ENCODE data around the gene APOL5. TPM values are rescaled to one million over a fixed set of nuclear protein-coding genes. Genes with fewer than 3 reads are reported as not detected.

Gene APOL5
- total RNA-seq, 1 experiment from 2014 or later: not detected

- no peaks in the 10 kb centered on the region for H3K9me2 ChIP-seq (replicated peaks; ENCODE audit: low read length)
- intact Hi-C loops (cut with micrococcal nuclease): no loop called here
- no peaks in the 10 kb centered on the region for H3K4me1 ChIP-seq (ENCODE audit: insufficient read depth, low read length)
- ChIA-PET POLR2A (ENCODE audit: unreplicated experiment) (no interaction called here), CTCF (no interaction called here)
- no peak for ATAC-seq
- no peak overlapping the region for H3K27ac ChIP-seq (ENCODE audit: low read length)
- H2AFZ ChIP-seq (ENCODE audit: low read length): no peak overlapping the region
- BruUV-seq (replicated peaks): no TSS peak
- H4K20me1 ChIP-seq (ENCODE audit: low read length): no peaks in the 10 kb centered on the region
- no peak overlapping the region for H3K9ac ChIP-seq (ENCODE audit: low read length)
- H3F3A ChIP-seq (ENCODE audit: low read length, unreplicated experiment): no peaks in the 10 kb centered on the region
- no peaks in the 10 kb centered on the region for H3K27me3 ChIP-seq (ENCODE audit: low read length)
- no peak overlapping the region for H3K4me3 ChIP-seq (ENCODE audit: low read length)
- no peak overlapping the region for H3K4me2 ChIP-seq (ENCODE audit: low read length)
- DNase-seq: no peak
- no peak for TF ChIP-seq EZH2 (IDR thresholded peaks at IDR 0.05; ENCODE audit: low read length, unreplicated experiment)
- no peak for TF ChIP-seq EZH2phosphoT487 (IDR thresholded peaks at IDR 0.05; ENCODE audit: borderline replicate concordance, low read length)
- TF ChIP-seq, protein P1, sequence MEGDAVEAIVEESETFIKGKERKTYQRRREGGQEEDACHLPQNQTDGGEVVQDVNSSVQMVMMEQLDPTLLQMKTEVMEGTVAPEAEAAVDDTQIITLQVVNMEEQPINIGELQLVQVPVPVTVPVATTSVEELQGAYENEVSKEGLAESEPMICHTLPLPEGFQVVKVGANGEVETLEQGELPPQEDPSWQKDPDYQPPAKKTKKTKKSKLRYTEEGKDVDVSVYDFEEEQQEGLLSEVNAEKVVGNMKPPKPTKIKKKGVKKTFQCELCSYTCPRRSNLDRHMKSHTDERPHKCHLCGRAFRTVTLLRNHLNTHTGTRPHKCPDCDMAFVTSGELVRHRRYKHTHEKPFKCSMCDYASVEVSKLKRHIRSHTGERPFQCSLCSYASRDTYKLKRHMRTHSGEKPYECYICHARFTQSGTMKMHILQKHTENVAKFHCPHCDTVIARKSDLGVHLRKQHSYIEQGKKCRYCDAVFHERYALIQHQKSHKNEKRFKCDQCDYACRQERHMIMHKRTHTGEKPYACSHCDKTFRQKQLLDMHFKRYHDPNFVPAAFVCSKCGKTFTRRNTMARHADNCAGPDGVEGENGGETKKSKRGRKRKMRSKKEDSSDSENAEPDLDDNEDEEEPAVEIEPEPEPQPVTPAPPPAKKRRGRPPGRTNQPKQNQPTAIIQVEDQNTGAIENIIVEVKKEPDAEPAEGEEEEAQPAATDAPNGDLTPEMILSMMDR (conservative IDR thresholded peaks at IDR 0.05; ENCODE audit: low read depth, low read length): no peak
- no peaks in the 10 kb centered on the region for H3K79me2 ChIP-seq (ENCODE audit: low read length)
- H3K36me3 ChIP-seq (ENCODE audit: low read depth, low read length): no peaks in the 10 kb centered on the region
- H3K9me3 ChIP-seq (ENCODE audit: low read length): no peaks in the 10 kb centered on the region
Observed at GRCh38 chr22:35732116-35732515, 14.4 kb downstream of the APOL5 start.

DNA sequence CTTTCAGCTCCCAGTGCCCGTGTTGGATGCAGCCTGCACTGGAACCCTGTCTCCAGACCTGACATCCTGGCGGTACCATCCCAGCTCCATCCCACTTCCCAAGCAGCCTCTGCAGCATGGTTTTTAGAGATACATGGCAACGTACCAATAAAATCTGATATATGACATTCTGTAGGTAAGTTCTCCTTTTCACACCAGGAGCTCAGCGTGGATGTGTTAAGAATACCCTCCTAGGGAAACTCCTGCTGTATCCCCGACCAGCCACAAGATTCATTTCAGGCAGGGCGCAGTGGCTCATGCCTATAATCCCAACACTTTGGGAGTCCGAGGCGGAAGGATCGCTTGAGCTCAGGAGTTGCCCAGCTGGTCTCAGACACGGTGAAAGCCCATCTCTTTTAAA lies 15.4 kb downstream of the APOL5 start:
- no peak overlapping the region for H3K4me3 ChIP-seq (ENCODE audit: low read length)
- H4K20me1 ChIP-seq (ENCODE audit: low read length): no peaks in the 10 kb centered on the region
- no peaks in the 10 kb centered on the region for H3K79me2 ChIP-seq (ENCODE audit: low read length)
- H3K9me2 ChIP-seq (replicated peaks; ENCODE audit: low read length): no peaks in the 10 kb centered on the region
- CTCF ChIA-PET: interaction anchor here (0.6 kb wide), 1 partner anchor 148 kb away, joined by 6 read pairs; no protein-coding TSS in a partner anchor
- H3K4me2 ChIP-seq (ENCODE audit: low read length): no peak overlapping the region
- ATAC-seq (no peak), DNase-seq (no peak)
- no peak overlapping the region for H3K9ac ChIP-seq (ENCODE audit: low read length)
- H3K27ac ChIP-seq (ENCODE audit: low read length): no peak overlapping the region
- intact Hi-C loops (cut with micrococcal nuclease): no loop called here
- H3K4me1 ChIP-seq (ENCODE audit: insufficient read depth, low read length): no peaks in the 10 kb centered on the region
- TF ChIP-seq EZH2phosphoT487 (IDR thresholded peaks at IDR 0.05; ENCODE audit: borderline replicate concordance, low read length): no peak
- no peak for TF ChIP-seq EZH2 (IDR thresholded peaks at IDR 0.05; ENCODE audit: low read length, unreplicated experiment)
- TF ChIP-seq, protein P1 (conservative IDR thresholded peaks at IDR 0.05; ENCODE audit: low read depth, low read length): no peak
- POLR2A ChIA-PET (ENCODE audit: unreplicated experiment): no interaction called here
- H3F3A ChIP-seq (ENCODE audit: low read length, unreplicated experiment): no peaks in the 10 kb centered on the region
- H3K27me3 ChIP-seq (ENCODE audit: low read length): no peaks in the 10 kb centered on the region
- no peaks in the 10 kb centered on the region for H3K9me3 ChIP-seq (ENCODE audit: low read length)
- no peaks in the 10 kb centered on the region for H3K36me3 ChIP-seq (ENCODE audit: low read depth, low read length)
- no peak overlapping the region for H2AFZ ChIP-seq (ENCODE audit: low read length)
- no TSS peak for BruUV-seq (replicated peaks)

- no peak overlapping the region for H3K4me3 ChIP-seq (ENCODE audit: low read length)
- no peaks in the 10 kb centered on the region for H3K9me2 ChIP-seq (replicated peaks; ENCODE audit: low read length)
- H3K9me3 ChIP-seq (ENCODE audit: low read length): no peaks in the 10 kb centered on the region
- no peak overlapping the region for H3K27ac ChIP-seq (ENCODE audit: low read length)
- H3K36me3 ChIP-seq (ENCODE audit: low read depth, low read length): no peaks in the 10 kb centered on the region
- H3K4me1 ChIP-seq (ENCODE audit: insufficient read depth, low read length): no peaks in the 10 kb centered on the region
- H3F3A ChIP-seq (ENCODE audit: low read length, unreplicated experiment): no peaks in the 10 kb centered on the region
- BruUV-seq (replicated peaks): TSS peak; percentile 19
- DNase-seq (no peak), ATAC-seq (no peak)
- intact Hi-C loops (cut with micrococcal nuclease): no loop called here
- ChIA-PET POLR2A (ENCODE audit: unreplicated experiment) (no interaction called here), CTCF (no interaction called here)
- H4K20me1 ChIP-seq (ENCODE audit: low read length): no peaks in the 10 kb centered on the region
- H3K79me2 ChIP-seq (ENCODE audit: low read length): no peaks in the 10 kb centered on the region
- no peak overlapping the region for H3K9ac ChIP-seq (ENCODE audit: low read length)
- TF ChIP-seq, protein P1 (conservative IDR thresholded peaks at IDR 0.05; ENCODE audit: low read depth, low read length): no peak
- TF ChIP-seq EZH2phosphoT487 (IDR thresholded peaks at IDR 0.05; ENCODE audit: borderline replicate concordance, low read length): no peak
- TF ChIP-seq EZH2 (IDR thresholded peaks at IDR 0.05; ENCODE audit: low read length, unreplicated experiment): no peak
- no peak overlapping the region for H2AFZ ChIP-seq (ENCODE audit: low read length)
- no peak overlapping the region for H3K4me2 ChIP-seq (ENCODE audit: low read length)
- no peaks in the 10 kb centered on the region for H3K27me3 ChIP-seq (ENCODE audit: low read length)
Observed at GRCh38 chr22:35733791-35734516, 16.3 kb downstream of the APOL5 start.

Measured in PC-3 (cell line).